ENCODE measurements around the gene PINLYP.

The PINLYP gene

DNA sequence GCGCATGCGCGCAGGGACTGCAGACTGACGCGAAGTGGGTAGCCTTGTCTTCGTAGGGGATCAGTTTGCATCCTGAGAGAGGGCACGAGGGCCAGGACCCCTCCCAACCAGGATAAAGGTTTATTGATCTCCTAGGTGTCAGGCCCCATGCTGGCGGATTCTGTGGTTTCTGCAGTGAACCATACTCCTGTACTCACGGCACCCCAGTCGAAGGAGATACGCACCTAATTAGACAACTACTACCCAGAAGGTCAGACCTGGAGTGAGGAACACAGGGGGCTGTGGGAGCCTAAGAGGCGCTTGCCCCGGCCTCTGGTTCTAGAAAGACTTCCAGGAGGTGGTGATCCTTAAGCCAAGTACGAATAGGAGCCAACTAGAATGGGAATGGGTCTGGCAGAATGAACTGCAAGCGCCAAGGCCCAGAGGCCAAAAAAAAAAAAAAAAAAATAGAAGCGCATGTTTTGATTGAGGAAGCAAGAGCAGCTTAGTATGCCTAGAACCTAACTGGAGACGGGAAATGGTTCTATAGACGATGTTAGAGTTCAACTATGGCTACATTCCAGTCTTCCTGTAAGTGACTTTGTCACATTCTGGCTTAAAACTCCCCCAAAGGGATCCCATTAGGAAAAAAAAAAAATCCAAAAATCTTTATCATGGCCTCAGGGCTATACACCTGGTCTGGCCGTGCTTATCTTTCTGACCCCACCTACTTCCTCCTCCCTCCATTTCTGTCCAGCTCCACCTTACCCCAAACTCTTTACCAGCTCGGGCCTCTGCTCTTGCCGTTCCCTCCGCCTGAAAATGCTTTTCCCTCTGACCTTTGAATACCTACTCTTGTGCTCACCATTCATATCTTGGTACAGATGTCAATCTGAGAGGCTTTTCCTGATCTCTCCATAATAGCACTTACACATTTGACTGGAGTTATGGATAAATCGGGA, 44.7 kb downstream of the PINLYP start:
- intact Hi-C loops (cut with DNase I) = no loop called here
- peak in 9 of 42 donors; percentile 89 to 96 (median 93) for DNase-seq

DNA sequence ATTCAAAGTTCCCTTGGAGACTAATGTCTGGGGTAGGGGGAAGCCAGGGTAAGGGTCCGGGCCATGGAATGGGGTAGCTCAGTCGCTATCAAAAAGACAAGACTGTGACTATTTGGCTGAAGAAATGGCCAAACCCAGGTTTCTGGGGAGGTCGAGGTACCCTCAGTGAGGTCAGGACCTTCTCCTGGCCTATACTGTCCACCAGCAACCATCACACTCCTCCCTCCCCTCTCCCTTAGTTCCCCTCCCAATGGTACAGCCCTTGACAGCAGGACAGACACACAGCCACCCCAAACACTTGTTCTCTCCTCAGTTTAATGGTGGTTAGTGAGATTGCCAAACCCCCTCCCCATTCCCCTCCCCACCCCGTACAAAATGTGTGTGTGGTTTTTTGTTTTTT, 46.5 kb downstream of the PINLYP start:
- intact Hi-C loops (cut with DNase I) = no loop called here
- no peak for DNase-seq

DNA sequence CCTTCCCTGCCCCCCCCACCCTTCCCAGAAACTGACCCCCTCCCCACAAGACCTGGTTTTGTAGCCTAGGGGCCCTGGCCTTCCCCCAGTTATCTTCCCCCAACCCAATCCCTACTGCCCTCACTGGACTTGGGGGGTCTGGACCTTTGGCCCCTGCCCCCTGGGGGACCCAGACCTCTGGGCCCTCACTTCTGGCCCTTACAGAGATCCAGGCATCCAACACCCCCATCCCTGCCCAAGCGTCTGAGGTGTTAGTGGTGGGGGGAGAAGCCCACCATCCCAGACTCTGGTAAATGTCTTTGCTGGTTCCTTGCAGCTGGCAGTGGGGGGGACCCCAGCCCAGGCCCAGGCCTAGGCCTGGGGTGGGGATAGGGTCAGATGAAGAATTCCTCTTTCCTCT, 47.4 kb downstream of the PINLYP start:
- no peak for DNase-seq
- intact Hi-C loops (cut with DNase I) = no loop called here

DNA sequence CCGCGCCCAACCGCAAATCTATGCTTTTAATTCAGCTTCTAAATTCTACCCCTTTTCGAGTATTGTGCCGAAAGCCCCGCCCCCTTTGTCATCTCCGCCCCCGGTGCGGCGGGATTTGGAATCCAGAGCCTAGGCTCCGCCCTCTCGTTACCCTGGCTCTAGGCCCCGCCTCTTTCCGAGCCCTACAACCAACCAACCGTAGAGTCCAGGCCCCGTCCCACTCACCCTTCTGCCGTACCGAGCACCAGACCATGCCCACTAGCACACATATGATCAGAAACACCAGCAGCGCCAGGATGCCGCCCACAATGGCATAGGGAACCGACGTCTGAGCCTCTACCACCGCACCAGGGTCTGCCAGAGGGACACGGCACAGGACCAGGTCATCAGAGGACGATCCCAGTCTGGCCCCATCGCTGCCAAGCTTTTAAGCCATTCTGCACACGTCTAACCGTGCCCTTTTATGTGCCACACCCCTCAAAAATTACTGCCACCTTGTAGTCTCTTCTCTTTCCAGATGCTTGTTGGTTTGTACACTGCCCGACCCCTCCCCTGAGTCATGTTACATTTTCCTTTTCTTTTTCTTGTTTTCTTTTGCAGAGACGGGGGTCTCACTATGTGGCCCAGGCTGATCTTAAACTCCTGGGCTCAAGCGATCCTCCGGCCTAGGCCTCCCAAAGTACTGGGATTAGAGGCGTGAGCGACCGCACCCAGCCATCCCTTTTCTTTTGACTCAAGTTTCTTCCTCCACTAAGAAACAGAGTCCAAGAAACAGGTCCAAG, 48.5 kb downstream of the PINLYP start:
- intact Hi-C loops (cut with DNase I) = no loop called here

GRCh38 chr19:43624933-43625332, 49.3 kb downstream of the PINLYP start:
- intact Hi-C loops (cut with DNase I) = no loop called here
- peak in 14 of 42 donors; percentile 14 to 71 (median 36) for DNase-seq

More for the DNA sequence above, 48.5 kb downstream of the PINLYP start:
- no peak for DNase-seq

- intact Hi-C loops (cut with DNase I) = no loop called here
- peak in 13 of 42 donors; percentile 24 to 70 (median 48) for DNase-seq
Measured at GRCh38 chr19:43625918-43626579, 50.4 kb downstream of the PINLYP start.

DNA sequence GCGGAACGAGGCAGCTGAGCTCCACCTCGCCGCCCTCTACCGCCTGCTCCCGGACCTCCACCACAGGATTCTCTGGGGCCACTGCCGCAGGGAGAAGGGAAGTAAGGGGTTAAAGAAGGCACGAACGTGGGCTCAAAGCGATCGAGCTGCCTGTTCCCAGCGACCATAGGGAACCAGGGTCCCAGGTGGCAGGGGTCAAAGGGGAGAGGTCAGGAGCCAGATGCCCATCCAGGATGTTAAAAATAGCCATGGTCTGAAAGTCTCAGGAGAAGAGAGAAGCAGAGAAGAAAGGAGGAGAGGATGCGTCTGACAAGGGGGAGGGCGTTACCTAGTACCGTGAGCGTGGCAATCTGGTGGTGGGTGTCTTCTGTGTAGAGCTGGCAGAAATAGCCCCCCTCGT, 51.2 kb downstream of the PINLYP start:
- intact Hi-C loops (cut with DNase I) = no loop called here
- no peak for DNase-seq

GRCh38 chr19:43628646-43629326, 53.2 kb downstream of the PINLYP start:
- intact Hi-C loops (cut with DNase I) = no loop called here
- peak in 13 of 42 donors; percentile 26 to 69 (median 45) for DNase-seq

DNA sequence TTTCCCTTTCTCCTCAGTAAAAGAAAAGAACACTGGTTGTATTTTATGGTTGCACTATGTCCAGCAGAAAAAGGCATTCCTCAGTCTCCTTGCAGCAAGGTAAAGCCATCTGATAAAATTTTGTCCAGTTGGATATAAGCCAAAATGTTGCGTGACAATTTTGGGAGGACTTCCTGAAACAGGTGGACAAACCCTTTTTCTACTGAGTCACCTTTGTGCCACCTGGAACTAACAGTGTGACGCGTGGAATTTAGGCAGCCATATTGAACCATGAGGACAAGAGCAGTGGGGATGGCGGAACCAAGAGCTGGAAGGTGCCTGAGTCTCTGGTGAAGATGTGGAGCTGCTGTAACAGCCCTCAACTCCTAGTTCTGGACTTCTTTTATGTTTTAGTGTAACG, 55.9 kb downstream of the PINLYP start:
- intact Hi-C loops (cut with DNase I) = no loop called here
- DNase-seq = no peak

All from head of caudate nucleus (tissue), 42 donors.